Immature natural killer cell (primary cell): ENCODE results near the gene MAST1. TPM values are rescaled to one million over a fixed set of nuclear protein-coding genes. Genes with fewer than 3 reads are reported as not detected.
A peak's percentile ranks its signal among the peaks of the same experiment; 100 is the strongest.
"Not testable (repeated sequence)": the region's sequence is repeated elsewhere in the genome, so short reads cannot be mapped to it uniquely, and the experiment has no call there.

Source experiments
- DNase-seq, 3 donors: peaks; one replicate each; pipeline ENCODE4 v3.0.0; 2022; ENCODE audit warnings: mixed read lengths in 1 of 3
- H3K27ac Mint-ChIP-seq, 6 donors: one replicate each; pipeline ENCODE4 v1.8.0; 2020; ENCODE audit warnings: mixed read lengths in 6 of 6, mild to moderate bottlenecking in 5 of 6, inconsistent platforms in 4 of 6, moderate library complexity in 3 of 6
- H3K27me3 Mint-ChIP-seq, 3 donors: one replicate each; pipeline ENCODE4 v1.8.0; 2020 to 2021; ENCODE audit warnings: low read depth in 3 of 3, mild to moderate bottlenecking in 3 of 3, mixed read lengths in 3 of 3, moderate library complexity in 3 of 3, inconsistent platforms in 1 of 3
- H3K36me3 Mint-ChIP-seq, 3 donors: one replicate each; pipeline ENCODE4 v1.8.0; 2020; ENCODE audit warnings: mixed read lengths in 3 of 3, inconsistent platforms in 2 of 3, mild to moderate bottlenecking in 2 of 3
- H3K4me1 Mint-ChIP-seq, 2 donors: one replicate each; pipeline ENCODE4 v1.8.0; 2020; ENCODE audit warnings: inconsistent platforms in 2 of 2, mild to moderate bottlenecking in 2 of 2, mixed read lengths in 2 of 2, moderate library complexity in 1 of 2
- H3K4me3 Mint-ChIP-seq, 5 donors: one replicate each; pipeline ENCODE4 v1.8.0; 2020; ENCODE audit warnings: mild to moderate bottlenecking in 5 of 5, mixed read lengths in 5 of 5, inconsistent platforms in 3 of 5, moderate library complexity in 3 of 5
- H3K9me3 Mint-ChIP-seq, 6 donors: one replicate each; pipeline ENCODE4 v1.8.0; 2020; ENCODE audit warnings: mild to moderate bottlenecking in 6 of 6, mixed read lengths in 6 of 6, inconsistent platforms in 4 of 6, moderate library complexity in 3 of 6
- polyA plus RNA-seq, 3 donors: library from polyadenylated mRNA; unstranded; fragments of 300-500 nt; fragmentation: Illumina TruSeq; gene quantifications; one replicate each; pipeline ENCODE4 v1.2.3, GENCODE V29; 2021

MAST1 gene
- polyA plus RNA-seq, 3 donors from 2014 or later: 0.28 TPM; not detected in 1

DNA sequence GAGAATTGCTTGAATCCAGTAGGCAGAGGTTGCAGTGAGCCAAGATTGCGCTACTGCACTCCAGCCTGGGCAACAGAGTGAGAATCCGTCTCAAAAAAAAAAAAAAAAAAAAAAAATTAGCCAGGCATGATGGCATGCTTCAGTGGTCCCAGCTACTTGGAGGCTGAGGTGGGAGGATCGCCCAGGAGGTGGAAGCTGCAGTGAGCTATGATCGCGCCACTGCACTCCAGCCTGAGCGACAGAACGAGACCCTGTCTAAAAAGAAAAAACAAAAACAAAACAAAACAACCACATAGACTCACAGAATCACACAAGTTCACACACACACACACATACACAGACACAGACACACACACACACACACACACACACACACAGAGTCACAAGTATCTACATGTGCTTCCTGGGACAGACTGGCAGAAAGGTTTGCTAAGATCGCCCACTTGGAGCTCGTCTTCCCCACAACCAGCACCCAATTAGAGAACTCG lies 52.0 kb downstream of the MAST1 start:
- Mint-ChIP-seq H3K4me3 (peak overlapping the region; percentile 96 to 98 (median 97)), H3K27me3 (peaks cover 7 to 12% (median 9%) of the 10 kb centered on the region in 3 donors), H3K36me3 (peaks cover 9 to 13% (median 11%) of the 10 kb centered on the region in 3 donors), H3K27ac (peak overlapping the region; percentile 81 to 97 (median 96)), H3K4me1 (peaks cover 24 to 32% of the 10 kb centered on the region in 2 donors)
- not testable (repeated sequence) for DNase-seq, H3K9me3 Mint-ChIP-seq

DNA sequence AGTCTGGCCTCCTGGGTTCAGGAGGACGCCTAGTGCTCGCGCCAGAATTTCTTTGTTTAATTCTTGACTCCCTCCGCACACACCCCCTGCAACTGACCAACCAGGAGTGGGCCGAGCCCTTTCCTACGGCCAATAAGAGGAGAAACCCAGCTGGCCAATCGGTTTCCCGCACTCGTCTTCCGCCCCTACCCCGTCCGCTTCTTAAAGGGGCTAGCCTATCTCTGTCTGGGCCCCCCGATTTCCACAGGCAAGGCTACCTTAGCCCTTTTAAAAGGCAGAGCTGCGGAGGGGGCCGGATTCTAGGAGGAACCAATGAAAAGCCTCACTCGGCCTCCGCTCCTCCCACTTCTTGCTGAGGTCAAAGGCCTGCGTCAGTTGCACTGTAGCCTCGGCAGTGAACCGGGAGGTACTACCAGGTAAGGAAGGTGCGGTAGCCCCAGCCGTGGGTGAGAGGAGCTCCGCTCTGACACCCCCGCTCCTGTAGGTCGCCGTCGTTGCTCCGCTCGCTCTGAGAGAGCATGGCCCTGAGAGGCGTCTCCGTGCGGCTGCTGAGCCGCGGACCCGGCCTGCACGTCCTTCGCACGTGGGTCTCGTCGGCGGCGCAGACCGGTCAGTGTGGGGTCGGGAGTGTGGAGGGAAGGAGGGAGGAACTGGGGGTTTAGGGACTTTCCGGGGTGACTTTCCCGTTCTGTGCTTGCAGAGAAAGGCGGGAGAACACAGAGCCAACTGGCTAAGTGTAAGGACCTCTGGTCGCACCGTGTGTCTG lies 52.7 kb downstream of the MAST1 start, which contains the start of gene GCDH:
TSS of gene GCDH (plus strand) at position 374 of the 766 bp plus-strand sequence. CDS start at position 519, 145 bp downstream.
- H3K27me3 Mint-ChIP-seq: peaks cover 7 to 12% (median 9%) of the 10 kb centered on the region in 3 donors

GRCh38 chr19:12891553-12892021 lies 53.3 kb downstream of the MAST1 start:
- DNase-seq: no peak
- Mint-ChIP-seq H3K4me1 (peaks cover 22 to 27% of the 10 kb centered on the region in 2 donors), H3K27me3 (peaks cover 7 to 12% (median 7%) of the 10 kb centered on the region in 3 donors), H3K4me3 (peak overlapping the region; percentile 96 to 98 (median 97)), H3K27ac (peak overlapping the region; percentile 81 to 97 (median 96)), H3K36me3 (peaks cover 9 to 13% (median 11%) of the 10 kb centered on the region in 3 donors), H3K9me3 (no peaks in the 10 kb centered on the region)

More for the DNA sequence above, 52.7 kb downstream of the MAST1 start, which contains the start of gene GCDH:
- DNase-seq: peak; percentile 97
- peak within 1 kb of the TSS; percentile 96 to 98 (median 97) for H3K4me3 Mint-ChIP-seq
- H3K9me3 Mint-ChIP-seq: no peaks in the 10 kb centered on the region
- peak within 1 kb of the TSS; percentile 81 to 97 (median 96) for H3K27ac Mint-ChIP-seq
- peaks cover 9 to 13% (median 11%) of the 10 kb centered on the region in 3 donors for H3K36me3 Mint-ChIP-seq
- peaks cover 24 to 32% of the 10 kb centered on the region in 2 donors for H3K4me1 Mint-ChIP-seq

DNA sequence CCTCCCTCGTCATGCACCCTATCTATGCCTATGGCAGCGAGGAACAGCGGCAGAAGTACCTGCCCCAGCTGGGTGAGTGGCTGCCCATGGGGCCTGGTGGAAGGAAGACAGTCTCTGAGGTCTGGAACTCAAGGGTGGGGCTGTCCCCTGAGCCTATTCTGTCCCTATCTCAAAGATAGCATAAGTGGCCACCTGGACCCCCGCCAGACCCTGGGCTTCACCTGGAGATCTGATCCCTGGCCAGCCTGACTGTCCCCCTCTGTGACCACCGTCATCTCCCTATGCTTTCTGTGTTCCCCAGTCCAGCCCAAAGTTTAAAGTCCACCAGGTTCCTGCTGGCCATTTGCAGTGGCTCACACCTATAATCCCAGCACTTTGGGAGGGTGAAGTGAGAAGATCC lies 55.3 kb downstream of the MAST1 start:
- peaks cover 7 to 12% (median 7%) of the 10 kb centered on the region in 3 donors for H3K27me3 Mint-ChIP-seq
- H3K27ac Mint-ChIP-seq: no peak overlapping the region
- DNase-seq: no peak
- peaks cover 21 to 26% of the 10 kb centered on the region in 2 donors for H3K4me1 Mint-ChIP-seq
- H3K9me3 Mint-ChIP-seq: no peaks in the 10 kb centered on the region
- peaks cover 9 to 13% (median 11%) of the 10 kb centered on the region in 3 donors for H3K36me3 Mint-ChIP-seq
- peak overlapping the region; percentile 33 to 62 (median 53) for H3K4me3 Mint-ChIP-seq

DNA sequence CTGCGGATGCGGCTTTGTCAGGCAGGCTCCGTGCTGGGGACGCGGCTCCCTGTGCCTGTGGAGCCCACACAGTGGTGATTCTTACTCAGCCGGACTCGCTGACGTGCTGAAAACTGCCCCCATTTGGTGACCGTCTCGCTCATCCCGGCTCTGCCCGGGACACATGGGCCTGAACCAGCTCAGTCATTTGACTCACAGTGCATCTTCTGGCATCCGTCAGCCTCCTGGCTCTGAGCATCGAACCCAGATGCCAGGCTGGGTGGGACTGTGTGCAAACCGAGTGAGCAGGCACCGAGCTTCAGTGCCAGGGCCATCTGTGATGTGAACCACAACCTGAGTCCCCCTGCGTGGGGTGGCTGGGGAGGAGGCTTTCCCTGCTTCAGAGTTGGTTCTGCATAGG lies 58.1 kb downstream of the MAST1 start:
- H3K4me1 Mint-ChIP-seq: peaks cover 8 to 20% of the 10 kb centered on the region in 2 donors
- H3K27ac Mint-ChIP-seq: no peak overlapping the region
- H3K4me3 Mint-ChIP-seq: no peak overlapping the region
- peaks cover 9 to 13% (median 11%) of the 10 kb centered on the region in 3 donors for H3K36me3 Mint-ChIP-seq
- DNase-seq: no peak
- H3K27me3 Mint-ChIP-seq: peaks cover 0 to 6% (median 1%) of the 10 kb centered on the region in 3 donors
- H3K9me3 Mint-ChIP-seq: no peaks in the 10 kb centered on the region

- Mint-ChIP-seq H3K9me3 (no peaks in the 10 kb centered on the region), H3K36me3 (peaks cover 1 to 2% (median 1%) of the 10 kb centered on the region in 3 donors), H3K27ac (peak overlapping the region; percentile 23 to 90 (median 44)), H3K27me3 (peaks cover 0 to 3% (median 2%) of the 10 kb centered on the region in 3 donors), H3K4me3 (peak overlapping the region in 2 of 5 donors; percentile 3 to 47), H3K4me1 (peaks cover 0 to 12% of the 10 kb centered on the region in 2 donors)
- peak; percentile 39 to 72 (median 42) for DNase-seq
Observed at GRCh38 chr19:12899891-12900518, 61.7 kb downstream of the MAST1 start.

GRCh38 chr19:12907166-12907565 lies 68.9 kb downstream of the MAST1 start:
- DNase-seq: no peak
- no peaks in the 10 kb centered on the region for H3K4me1 Mint-ChIP-seq
- peaks cover 0 to 2% (median 0%) of the 10 kb centered on the region in 3 donors for H3K27me3 Mint-ChIP-seq
- H3K4me3 Mint-ChIP-seq: no peak overlapping the region
- no peaks in the 10 kb centered on the region for H3K36me3 Mint-ChIP-seq
- H3K27ac Mint-ChIP-seq: no peak overlapping the region
- H3K9me3 Mint-ChIP-seq: no peaks in the 10 kb centered on the region

DNA sequence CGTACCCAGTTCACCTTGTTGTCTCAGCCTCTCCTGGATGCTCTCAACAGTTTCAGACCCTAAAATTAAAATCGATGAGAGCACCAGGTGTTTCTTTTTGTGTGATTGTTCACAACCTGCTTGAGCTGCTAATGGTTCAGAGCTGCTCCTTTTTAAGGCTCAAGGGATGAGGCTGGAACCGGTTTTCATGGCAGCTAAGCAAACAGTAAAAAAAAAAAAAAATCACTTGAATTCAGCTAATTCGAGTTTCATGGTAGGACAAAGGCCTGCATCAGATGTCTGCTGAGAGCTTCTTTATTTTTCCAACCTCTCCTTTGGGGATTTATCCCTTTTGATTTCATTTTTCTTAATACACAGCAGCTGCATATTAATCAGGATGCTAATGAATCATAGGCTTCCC lies 74.3 kb downstream of the MAST1 start:
- Mint-ChIP-seq H3K9me3 (no peaks in the 10 kb centered on the region), H3K27ac (no peak overlapping the region), H3K36me3 (no peaks in the 10 kb centered on the region), H3K4me1 (peaks cover 19 to 20% of the 10 kb centered on the region in 2 donors), H3K27me3 (peaks cover 0 to 6% (median 0%) of the 10 kb centered on the region in 3 donors), H3K4me3 (no peak overlapping the region)
- DNase-seq: no peak

DNA sequence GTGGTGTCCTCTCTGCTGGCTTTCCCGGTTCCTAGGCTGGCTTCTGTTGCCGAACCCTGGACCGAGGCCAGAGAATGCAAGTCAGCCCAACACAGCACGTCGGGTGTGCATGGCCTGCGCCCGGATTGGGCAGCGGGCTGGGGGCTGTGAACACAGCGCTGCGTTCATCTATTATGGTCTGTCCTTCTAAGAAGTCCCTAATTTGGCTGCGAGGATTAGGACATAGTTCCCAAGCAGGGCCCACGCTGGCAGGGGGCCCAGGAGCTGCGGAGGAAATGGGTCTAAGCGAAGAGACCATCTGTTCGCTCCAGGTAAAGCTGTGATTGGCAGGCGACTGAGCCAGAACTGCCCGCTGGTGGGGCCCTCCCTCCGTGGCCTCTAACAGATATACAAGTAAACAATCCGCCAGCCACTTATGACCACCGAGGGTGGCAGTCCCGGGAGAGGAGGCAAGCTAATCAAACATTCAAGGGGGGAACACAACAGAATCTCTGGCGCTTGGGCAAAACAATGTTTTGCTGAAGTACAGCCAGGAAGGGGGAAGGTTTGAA lies 74.8 kb downstream of the MAST1 start:
- peaks cover 19 to 20% of the 10 kb centered on the region in 2 donors for H3K4me1 Mint-ChIP-seq
- DNase-seq: no peak
- no peaks in the 10 kb centered on the region for H3K9me3 Mint-ChIP-seq
- H3K36me3 Mint-ChIP-seq: no peaks in the 10 kb centered on the region
- peaks cover 0 to 6% (median 1%) of the 10 kb centered on the region in 3 donors for H3K27me3 Mint-ChIP-seq
- peak overlapping the region in 1 of 5 donors; percentile 29 for H3K4me3 Mint-ChIP-seq
- peak overlapping the region in 5 of 6 donors; percentile 37 to 95 (median 84) for H3K27ac Mint-ChIP-seq

DNA sequence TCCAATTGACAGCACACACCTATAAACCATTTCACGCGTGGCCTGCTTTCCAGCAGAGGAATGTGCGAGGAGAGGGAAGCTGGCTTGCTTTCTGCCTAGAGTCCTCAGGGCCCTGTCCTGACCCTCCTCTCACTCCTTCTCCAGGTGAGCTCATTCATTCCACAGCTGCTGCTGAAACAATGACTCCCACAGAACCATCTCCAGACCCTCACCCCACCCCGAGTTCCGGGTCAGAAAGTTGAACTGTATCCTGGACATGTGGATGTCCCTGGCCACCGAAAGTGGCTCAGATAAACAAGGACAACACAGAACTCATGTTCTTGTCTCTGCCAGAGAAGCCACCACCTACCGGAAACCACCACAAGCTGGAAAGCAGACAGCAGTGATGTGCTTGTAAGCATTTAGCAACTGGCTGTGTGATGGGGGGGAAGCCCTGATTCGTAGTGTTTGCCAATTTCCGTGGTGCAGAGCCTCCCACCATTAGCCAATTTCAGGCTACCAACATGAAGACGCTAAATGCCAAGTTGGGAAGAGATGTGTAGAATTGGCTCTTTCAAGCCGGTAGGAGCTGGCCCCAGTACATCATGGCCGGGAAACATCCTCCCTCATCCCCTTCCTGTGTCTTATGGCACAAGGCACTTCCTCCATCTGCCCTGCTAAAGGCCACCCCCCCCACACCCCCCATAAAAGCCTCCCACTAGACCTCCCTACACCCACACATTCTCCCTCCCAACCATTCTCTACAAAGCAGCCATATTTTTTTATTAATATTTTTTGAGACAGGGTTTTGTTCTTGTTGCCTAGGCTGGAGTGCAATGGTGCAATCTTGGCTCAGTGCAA lies 75.8 kb downstream of the MAST1 start:
- Mint-ChIP-seq H3K27ac (peak overlapping the region; percentile 80 to 96 (median 84)), H3K4me3 (peak overlapping the region; percentile 36 to 72 (median 43)), H3K36me3 (no peaks in the 10 kb centered on the region), H3K9me3 (no peaks in the 10 kb centered on the region), H3K4me1 (peaks cover 23 to 24% of the 10 kb centered on the region in 2 donors), H3K27me3 (peaks cover under 1 to 6% (median 4%) of the 10 kb centered on the region in 3 donors)
- peak; percentile 40 to 46 (median 43) for DNase-seq

DNA sequence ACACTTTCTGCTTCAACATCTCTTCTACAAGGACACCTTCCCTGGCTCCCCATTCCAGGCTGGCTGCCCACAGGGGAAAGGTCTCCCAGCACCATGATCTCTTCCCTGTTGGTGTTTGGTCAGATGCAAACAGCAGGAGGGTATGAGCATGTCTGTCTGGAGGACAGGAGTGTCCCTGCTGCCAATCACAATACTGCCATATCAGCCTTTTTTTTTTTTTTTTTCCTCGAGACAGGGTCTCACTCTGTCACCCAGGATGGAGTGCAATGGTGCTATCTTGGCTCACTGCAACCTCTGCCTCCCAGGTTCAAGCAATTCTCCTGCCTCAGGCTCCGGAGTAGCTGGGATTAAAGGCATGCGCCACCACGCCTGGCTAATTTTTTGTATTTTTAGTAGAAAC lies 77.5 kb downstream of the MAST1 start:
- not testable (repeated sequence) for H3K36me3 Mint-ChIP-seq, H3K27ac Mint-ChIP-seq, DNase-seq, H3K4me3 Mint-ChIP-seq, H3K9me3 Mint-ChIP-seq
- Mint-ChIP-seq H3K4me1 (peaks cover 32 to 33% of the 10 kb centered on the region in 2 donors), H3K27me3 (peaks cover 5 to 11% (median 10%) of the 10 kb centered on the region in 3 donors)

GRCh38 chr19:12918253-12918652 lies 79.9 kb downstream of the MAST1 start:
- H3K36me3 Mint-ChIP-seq: peaks cover 5 to 6% (median 6%) of the 10 kb centered on the region in 3 donors
- H3K27me3 Mint-ChIP-seq: peaks cover 5 to 11% (median 10%) of the 10 kb centered on the region in 3 donors
- H3K4me1 Mint-ChIP-seq: peaks cover 30% of the 10 kb centered on the region in 2 donors
- H3K27ac Mint-ChIP-seq: peak overlapping the region in 2 of 6 donors; percentile 53 to 84
- H3K4me3 Mint-ChIP-seq: peak overlapping the region; percentile 1 to 81 (median 66)
- no peak for DNase-seq
- H3K9me3 Mint-ChIP-seq: no peaks in the 10 kb centered on the region
